GM19193 (cell line): ENCODE results near the gene FOXJ2.

ENCODE experiments used
- POLR2A ChIP-seq: IDR thresholded peaks from 4 replicates; pipeline ENCODE4 v1.6.1; 2011; ENCODE audit not compliant: insufficient read depth, insufficient read length; ENCODE audit errors: extremely low read depth

The FOXJ2 gene

GRCh38 chr12:8050600-8051250 lies 18.2 kb downstream of the FOXJ2 start:
- TF ChIP-seq POLR2A: no peak

GRCh38 chr12:8052679-8053078 lies 20.2 kb downstream of the FOXJ2 start:
- no peak for TF ChIP-seq POLR2A

GRCh38 chr12:8054816-8055215 lies 22.3 kb downstream of the FOXJ2 start:
- no peak for TF ChIP-seq POLR2A

GRCh38 chr12:8057306-8057705 lies 24.8 kb downstream of the FOXJ2 start:
- no peak for TF ChIP-seq POLR2A

- TF ChIP-seq POLR2A: no peak
Observed at GRCh38 chr12:8057839-8058238, 25.3 kb downstream of the FOXJ2 start.

GRCh38 chr12:8058506-8058905 lies 26.0 kb downstream of the FOXJ2 start:
- TF ChIP-seq POLR2A: no peak

GRCh38 chr12:8064131-8064530 lies 31.6 kb downstream of the FOXJ2 start:
- TF ChIP-seq POLR2A: no peak

- no peak for TF ChIP-seq POLR2A
Observed at GRCh38 chr12:8065991-8066594, 33.6 kb downstream of the FOXJ2 start, which contains the start of gene C3AR1. TSS of gene C3AR1 (minus strand) at chr12:8066359. CDS start at chr12:8060185, 6,174 bp downstream.

GRCh38 chr12:8069582-8069981 lies 37.1 kb downstream of the FOXJ2 start:
- no peak for TF ChIP-seq POLR2A

GRCh38 chr12:8075935-8076334 lies 43.4 kb downstream of the FOXJ2 start:
- TF ChIP-seq POLR2A: no peak

GRCh38 chr12:8076366-8076765 lies 43.9 kb downstream of the FOXJ2 start:
- TF ChIP-seq POLR2A: no peak

- TF ChIP-seq POLR2A: no peak
Observed at GRCh38 chr12:8077207-8077606, 44.7 kb downstream of the FOXJ2 start.

GRCh38 chr12:8078398-8078797 lies 45.9 kb downstream of the FOXJ2 start:
- no peak for TF ChIP-seq POLR2A

GRCh38 chr12:8078916-8079315 lies 46.4 kb downstream of the FOXJ2 start:
- no peak for TF ChIP-seq POLR2A

- TF ChIP-seq POLR2A: no peak
Observed at GRCh38 chr12:8080120-8080519, 47.6 kb downstream of the FOXJ2 start.

- no peak for TF ChIP-seq POLR2A
Observed at GRCh38 chr12:8081251-8081920, 48.9 kb downstream of the FOXJ2 start.
